Keratinocyte (primary cell): ENCODE results near the gene PCIF1.

Experiments used
- EZH2 ChIP-seq: IDR thresholded peaks from one replicate; pipeline ENCODE4 v1.6.1; 2012; ENCODE audit warnings: inconsistent platforms, mild to moderate bottlenecking, low read length, moderate library complexity
- TF ChIP-seq, protein P1 (sequence below), 3 experiments: IDR thresholded peaks in 1 of 3; conservative IDR thresholded peaks in 1 of 3; optimal IDR thresholded peaks in 1 of 3; 2 replicates in 2 of 3; 3 replicates in 1 of 3; pipeline versions ENCODE3 to v1.5.1; 2011; ENCODE audit warnings: low read length in 3 of 3, mild to moderate bottlenecking in 3 of 3, moderate library complexity in 2 of 3, control low read depth in 1 of 3, inconsistent platforms in 1 of 3; ENCODE audit not compliant: insufficient read depth in 2 of 3; ENCODE audit errors: extremely low read depth in 1 of 3

GRCh38 chr20:45950330-45950646 lies 15.8 kb downstream of the PCIF1 start:
- TF ChIP-seq, protein P1, sequence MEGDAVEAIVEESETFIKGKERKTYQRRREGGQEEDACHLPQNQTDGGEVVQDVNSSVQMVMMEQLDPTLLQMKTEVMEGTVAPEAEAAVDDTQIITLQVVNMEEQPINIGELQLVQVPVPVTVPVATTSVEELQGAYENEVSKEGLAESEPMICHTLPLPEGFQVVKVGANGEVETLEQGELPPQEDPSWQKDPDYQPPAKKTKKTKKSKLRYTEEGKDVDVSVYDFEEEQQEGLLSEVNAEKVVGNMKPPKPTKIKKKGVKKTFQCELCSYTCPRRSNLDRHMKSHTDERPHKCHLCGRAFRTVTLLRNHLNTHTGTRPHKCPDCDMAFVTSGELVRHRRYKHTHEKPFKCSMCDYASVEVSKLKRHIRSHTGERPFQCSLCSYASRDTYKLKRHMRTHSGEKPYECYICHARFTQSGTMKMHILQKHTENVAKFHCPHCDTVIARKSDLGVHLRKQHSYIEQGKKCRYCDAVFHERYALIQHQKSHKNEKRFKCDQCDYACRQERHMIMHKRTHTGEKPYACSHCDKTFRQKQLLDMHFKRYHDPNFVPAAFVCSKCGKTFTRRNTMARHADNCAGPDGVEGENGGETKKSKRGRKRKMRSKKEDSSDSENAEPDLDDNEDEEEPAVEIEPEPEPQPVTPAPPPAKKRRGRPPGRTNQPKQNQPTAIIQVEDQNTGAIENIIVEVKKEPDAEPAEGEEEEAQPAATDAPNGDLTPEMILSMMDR (optimal IDR thresholded peaks at IDR 0.05 in 1 of 3, IDR thresholded peaks at IDR 0.05 in 1 of 3, conservative IDR thresholded peaks at IDR 0.05 in 1 of 3; ENCODE audit: extremely low read depth in 1 of 3, insufficient read depth in 2 of 3, low read length in 3 of 3): no peak
- no peak for TF ChIP-seq EZH2
